HepG2 (cell line): Measurements from ENCODE around the gene C22orf31. TPM values are rescaled to one million over a fixed set of nuclear protein-coding genes. Genes with fewer than 3 reads are reported as not detected.

Experiments
- CENPT ChIP-seq: sonication (generic); formaldehyde crosslinking; IDR thresholded peaks from 2 replicates; pipeline ENCODE4 v1.8.0; 2022; ENCODE audit warnings: low read depth, mild to moderate bottlenecking, moderate library complexity, missing genetic modification reagents
- FLYWCH1 ChIP-seq: sonication (generic); formaldehyde crosslinking; IDR thresholded peaks from 2 replicates; pipeline ENCODE4 v1.8.1; 2023; ENCODE audit warnings: mild to moderate bottlenecking, missing genetic modification reagents
- HMG20A ChIP-seq: IDR thresholded peaks from 2 replicates; pipeline ENCODE4 v1.6.1; 2016; ENCODE audit warnings: borderline replicate concordance
- HMGA1 ChIP-seq: sonication (generic); formaldehyde crosslinking; conservative IDR thresholded peaks from 2 replicates; pipeline ENCODE4 v1.4.0; 2020; ENCODE audit warnings: missing genetic modification reagents
- MEIS1 ChIP-seq: sonication (generic); formaldehyde crosslinking; IDR thresholded peaks from 2 replicates; pipeline ENCODE4 v1.9.0; 2021; ENCODE audit warnings: mild to moderate bottlenecking, missing genetic modification reagents, moderate library complexity, borderline replicate concordance
- MIXL1 ChIP-seq: IDR thresholded peaks from 2 replicates; pipeline ENCODE4 v1.6.1; 2016
- MYC ChIP-seq: sonication (generic); formaldehyde crosslinking; IDR thresholded peaks from 2 replicates; pipeline ENCODE4 v1.9.0; 2021; ENCODE audit warnings: missing genetic modification reagents, borderline replicate concordance
- NCOR1 ChIP-seq: fragments of 200-600 bp; sonication (generic); IDR thresholded peaks from 2 replicates; pipeline ENCODE4 v1.7.0; 2017; ENCODE audit warnings: antibody characterized with exemption, low read length, borderline replicate concordance
- PHF5A ChIP-seq: IDR thresholded peaks from one replicate; pipeline ENCODE4 v1.6.1; 2018; ENCODE audit warnings: low read depth, missing genetic modification reagents; ENCODE audit not compliant: unreplicated experiment
- RARA ChIP-seq: IDR thresholded peaks from 2 replicates; pipeline ENCODE4 v1.6.1; 2016; ENCODE audit warnings: missing genetic modification reagents, missing compliant biosample characterization
- SOX13 ChIP-seq, 3 experiments: fragments of 450-650 bp in 1 of 3; sonication (generic) in 1 of 3; formaldehyde crosslinking in 1 of 3; IDR thresholded peaks in 2 of 3; conservative IDR thresholded peaks in 1 of 3; 2 replicates each; pipeline versions ENCODE4 v1.5.0 to v1.6.1; 2016 to 2020; ENCODE audit warnings: antibody characterized with exemption in 1 of 3, mild to moderate bottlenecking in 1 of 3, missing compliant biosample characterization in 1 of 3, missing genetic modification reagents in 1 of 3, moderate library complexity in 1 of 3
- ZFYVE20 ChIP-seq: sonication (generic); formaldehyde crosslinking; IDR thresholded peaks from 2 replicates; pipeline ENCODE4 v1.8.0; 2023; ENCODE audit warnings: low read depth, mild to moderate bottlenecking, moderate library complexity, missing genetic modification reagents, borderline replicate concordance
- ZMYM4 ChIP-seq: sonication (generic); formaldehyde crosslinking; IDR thresholded peaks from 2 replicates; pipeline ENCODE4 v1.8.1; 2023; ENCODE audit warnings: mild to moderate bottlenecking, missing genetic modification reagents
- ZNF550 ChIP-seq: sonication (generic); formaldehyde crosslinking; IDR thresholded peaks from 2 replicates; pipeline ENCODE4 v1.4.0; 2020; ENCODE audit warnings: mild to moderate bottlenecking, missing genetic modification reagents, borderline replicate concordance
- ZSCAN9 ChIP-seq: IDR thresholded peaks from 2 replicates; pipeline ENCODE4 v1.6.1; 2016; ENCODE audit warnings: borderline replicate concordance
- polyA plus RNA-seq, 8 experiments: library from polyadenylated mRNA; depleted of rRNA in 3 of 8; stranded (reverse) in 7 of 8; unstranded in 1 of 8; fragments of >200 nt; fragmentation: Illumina TruSeq in 4 of 8; extraction: Trizol in 4 of 8; gene quantifications; 2 replicates each; pipeline versions ENCODE4 v1.2.1 to v1.2.3, GENCODE V29; 2011 to 2016; ENCODE audit warnings: low read depth in 4 of 8, missing spikeins in 1 of 8, mixed read lengths in 1 of 8; ENCODE audit not compliant: insufficient read depth in 1 of 8
- total RNA-seq, 5 experiments: library from RNA; depleted of rRNA; stranded (reverse); fragments of >200 nt; fragmentation: Illumina TruSeq; extraction: Trizol; gene quantifications; 2 replicates each; pipeline ENCODE4 v1.2.3, GENCODE V29; 2016; ENCODE audit warnings: low read depth in 1 of 5
- TF ChIP-seq, protein P1 (sequence below), 2 experiments: IDR thresholded peaks; 2 replicates each; pipeline ENCODE4 v1.6.1; 2011 to 2012; ENCODE audit warnings: low read length in 2 of 2, borderline replicate concordance in 1 of 2, low read depth in 1 of 2, mild to moderate bottlenecking in 1 of 2, moderate library complexity in 1 of 2
- TF ChIP-seq, protein P2 (sequence below): sonication (generic); formaldehyde crosslinking; IDR thresholded peaks from 2 replicates; pipeline ENCODE4 v1.8.0; 2022; ENCODE audit warnings: missing genetic modification reagents, mild to moderate bottlenecking, moderate library complexity, borderline replicate concordance
- TF ChIP-seq, protein P3 (sequence below): sonication (generic); formaldehyde crosslinking; IDR thresholded peaks from 2 replicates; pipeline ENCODE4 v1.4.0; 2020; ENCODE audit warnings: low read depth, mild to moderate bottlenecking, missing genetic modification reagents
- TF ChIP-seq, protein P4 (sequence below): sonication (generic); formaldehyde crosslinking; IDR thresholded peaks from 2 replicates; pipeline ENCODE4 v1.4.0; 2020; ENCODE audit warnings: missing genetic modification reagents
- TF ChIP-seq, protein P5 (sequence below): sonication (generic); formaldehyde crosslinking; IDR thresholded peaks from 2 replicates; pipeline ENCODE4 v1.4.0; 2020; ENCODE audit warnings: missing genetic modification reagents, borderline replicate concordance

The C22orf31 gene
- total and polyA plus RNA-seq, 2 of the 13 experiments (the other 11 are each of a cell fraction or from before 2014, with no cell fraction given) = not detected

DNA sequence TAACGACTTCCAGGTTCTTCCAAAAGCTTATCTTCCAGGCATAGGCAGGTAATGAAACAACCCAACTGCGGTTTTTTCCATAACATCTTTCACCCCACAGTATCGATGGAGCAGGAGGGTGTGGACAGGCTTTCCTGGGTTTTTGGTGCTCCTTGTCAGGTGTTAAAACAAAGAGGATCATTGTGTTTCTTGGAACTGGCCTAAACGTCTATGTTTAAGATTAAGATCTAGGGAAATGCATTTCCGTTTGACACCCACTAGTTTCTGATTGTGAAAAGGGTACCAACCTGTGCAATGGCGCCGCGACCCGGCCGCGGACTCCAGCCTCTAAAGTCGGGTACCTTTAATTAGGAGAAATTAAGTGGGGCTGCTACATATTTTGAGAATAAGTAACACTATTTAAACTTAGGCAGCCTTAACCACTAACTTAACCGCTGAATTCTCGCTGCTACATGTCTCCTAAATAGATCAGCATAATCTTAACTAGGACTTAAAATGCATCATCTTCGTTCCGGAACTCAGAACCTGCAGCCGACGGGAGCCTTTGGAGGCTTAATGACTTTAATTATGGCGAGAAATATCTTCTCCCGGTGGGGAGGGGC is 31.5 kb downstream of the C22orf31 start (continued):
- TF ChIP-seq, protein P1, sequence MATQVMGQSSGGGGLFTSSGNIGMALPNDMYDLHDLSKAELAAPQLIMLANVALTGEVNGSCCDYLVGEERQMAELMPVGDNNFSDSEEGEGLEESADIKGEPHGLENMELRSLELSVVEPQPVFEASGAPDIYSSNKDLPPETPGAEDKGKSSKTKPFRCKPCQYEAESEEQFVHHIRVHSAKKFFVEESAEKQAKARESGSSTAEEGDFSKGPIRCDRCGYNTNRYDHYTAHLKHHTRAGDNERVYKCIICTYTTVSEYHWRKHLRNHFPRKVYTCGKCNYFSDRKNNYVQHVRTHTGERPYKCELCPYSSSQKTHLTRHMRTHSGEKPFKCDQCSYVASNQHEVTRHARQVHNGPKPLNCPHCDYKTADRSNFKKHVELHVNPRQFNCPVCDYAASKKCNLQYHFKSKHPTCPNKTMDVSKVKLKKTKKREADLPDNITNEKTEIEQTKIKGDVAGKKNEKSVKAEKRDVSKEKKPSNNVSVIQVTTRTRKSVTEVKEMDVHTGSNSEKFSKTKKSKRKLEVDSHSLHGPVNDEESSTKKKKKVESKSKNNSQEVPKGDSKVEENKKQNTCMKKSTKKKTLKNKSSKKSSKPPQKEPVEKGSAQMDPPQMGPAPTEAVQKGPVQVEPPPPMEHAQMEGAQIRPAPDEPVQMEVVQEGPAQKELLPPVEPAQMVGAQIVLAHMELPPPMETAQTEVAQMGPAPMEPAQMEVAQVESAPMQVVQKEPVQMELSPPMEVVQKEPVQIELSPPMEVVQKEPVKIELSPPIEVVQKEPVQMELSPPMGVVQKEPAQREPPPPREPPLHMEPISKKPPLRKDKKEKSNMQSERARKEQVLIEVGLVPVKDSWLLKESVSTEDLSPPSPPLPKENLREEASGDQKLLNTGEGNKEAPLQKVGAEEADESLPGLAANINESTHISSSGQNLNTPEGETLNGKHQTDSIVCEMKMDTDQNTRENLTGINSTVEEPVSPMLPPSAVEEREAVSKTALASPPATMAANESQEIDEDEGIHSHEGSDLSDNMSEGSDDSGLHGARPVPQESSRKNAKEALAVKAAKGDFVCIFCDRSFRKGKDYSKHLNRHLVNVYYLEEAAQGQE (IDR thresholded peaks at IDR 0.05; ENCODE audit: borderline replicate concordance in 1 of 2, low read depth in 1 of 2, low read length in 2 of 2) = no peak
- TF ChIP-seq NCOR1 (no peak), SOX13 (IDR thresholded peaks at IDR 0.05) (no peak), SOX13 (CRISPR knock-in tag; conservative IDR thresholded peaks at IDR 0.05 in 1 of 2, IDR thresholded peaks at IDR 0.05 in 1 of 2) (peak in 1 of 2 experiments; percentile 47; a peak in 2 of 4 replicates), MEIS1 (CRISPR knock-in tag) (no peak), CENPT (no peak), MIXL1 (no peak), RARA (CRISPR knock-in tag) (0 out of 2 replicates have a peak, but pooled peaks have one; percentile 9), HMGA1 (no peak), ZSCAN9 (no peak), ZNF550 (no peak), ZMYM4 (CRISPR knock-in tag) (no peak), FLYWCH1 (CRISPR knock-in tag) (no peak), PHF5A (CRISPR knock-in tag) (no peak), MYC (CRISPR knock-in tag) (no peak), HMG20A (CRISPR knock-in tag) (0 out of 2 replicates have a peak, but pooled peaks have one; percentile 16), ZFYVE20 (no peak)
- TF ChIP-seq, protein P2, sequence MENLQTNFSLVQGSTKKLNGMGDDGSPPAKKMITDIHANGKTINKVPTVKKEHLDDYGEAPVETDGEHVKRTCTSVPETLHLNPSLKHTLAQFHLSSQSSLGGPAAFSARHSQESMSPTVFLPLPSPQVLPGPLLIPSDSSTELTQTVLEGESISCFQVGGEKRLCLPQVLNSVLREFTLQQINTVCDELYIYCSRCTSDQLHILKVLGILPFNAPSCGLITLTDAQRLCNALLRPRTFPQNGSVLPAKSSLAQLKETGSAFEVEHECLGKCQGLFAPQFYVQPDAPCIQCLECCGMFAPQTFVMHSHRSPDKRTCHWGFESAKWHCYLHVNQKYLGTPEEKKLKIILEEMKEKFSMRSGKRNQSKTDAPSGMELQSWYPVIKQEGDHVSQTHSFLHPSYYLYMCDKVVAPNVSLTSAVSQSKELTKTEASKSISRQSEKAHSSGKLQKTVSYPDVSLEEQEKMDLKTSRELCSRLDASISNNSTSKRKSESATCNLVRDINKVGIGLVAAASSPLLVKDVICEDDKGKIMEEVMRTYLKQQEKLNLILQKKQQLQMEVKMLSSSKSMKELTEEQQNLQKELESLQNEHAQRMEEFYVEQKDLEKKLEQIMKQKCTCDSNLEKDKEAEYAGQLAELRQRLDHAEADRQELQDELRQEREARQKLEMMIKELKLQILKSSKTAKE (CRISPR knock-in tag) = no peak
- TF ChIP-seq, protein P3, sequence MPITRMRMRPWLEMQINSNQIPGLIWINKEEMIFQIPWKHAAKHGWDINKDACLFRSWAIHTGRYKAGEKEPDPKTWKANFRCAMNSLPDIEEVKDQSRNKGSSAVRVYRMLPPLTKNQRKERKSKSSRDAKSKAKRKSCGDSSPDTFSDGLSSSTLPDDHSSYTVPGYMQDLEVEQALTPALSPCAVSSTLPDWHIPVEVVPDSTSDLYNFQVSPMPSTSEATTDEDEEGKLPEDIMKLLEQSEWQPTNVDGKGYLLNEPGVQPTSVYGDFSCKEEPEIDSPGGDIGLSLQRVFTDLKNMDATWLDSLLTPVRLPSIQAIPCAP (CRISPR knock-in tag) = no peak
- TF ChIP-seq, protein P4, sequence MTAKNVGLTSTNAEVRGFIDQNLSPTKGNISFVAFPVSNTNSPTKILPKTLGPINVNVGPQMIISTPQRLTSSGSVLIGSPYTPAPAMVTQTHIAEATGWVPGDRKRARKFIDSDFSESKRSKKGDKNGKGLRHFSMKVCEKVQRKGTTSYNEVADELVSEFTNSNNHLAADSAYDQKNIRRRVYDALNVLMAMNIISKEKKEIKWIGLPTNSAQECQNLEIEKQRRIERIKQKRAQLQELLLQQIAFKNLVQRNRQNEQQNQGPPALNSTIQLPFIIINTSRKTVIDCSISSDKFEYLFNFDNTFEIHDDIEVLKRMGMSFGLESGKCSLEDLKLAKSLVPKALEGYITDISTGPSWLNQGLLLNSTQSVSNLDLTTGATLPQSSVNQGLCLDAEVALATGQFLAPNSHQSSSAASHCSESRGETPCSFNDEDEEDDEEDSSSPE (CRISPR knock-in tag) = 0 out of 2 replicates have a peak, but pooled peaks have one; percentile 12
- TF ChIP-seq, protein P5, sequence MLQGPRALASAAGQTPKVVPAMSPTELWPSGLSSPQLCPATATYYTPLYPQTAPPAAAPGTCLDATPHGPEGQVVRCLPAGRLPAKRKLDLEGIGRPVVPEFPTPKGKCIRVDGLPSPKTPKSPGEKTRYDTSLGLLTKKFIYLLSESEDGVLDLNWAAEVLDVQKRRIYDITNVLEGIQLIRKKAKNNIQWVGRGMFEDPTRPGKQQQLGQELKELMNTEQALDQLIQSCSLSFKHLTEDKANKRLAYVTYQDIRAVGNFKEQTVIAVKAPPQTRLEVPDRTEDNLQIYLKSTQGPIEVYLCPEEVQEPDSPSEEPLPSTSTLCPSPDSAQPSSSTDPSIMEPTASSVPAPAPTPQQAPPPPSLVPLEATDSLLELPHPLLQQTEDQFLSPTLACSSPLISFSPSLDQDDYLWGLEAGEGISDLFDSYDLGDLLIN (CRISPR knock-in tag) = no peak
